Measurements from ENCODE around the gene FAM13C. TPM values are rescaled to one million over a fixed set of nuclear protein-coding genes. Genes with fewer than 3 reads are reported as not detected.

Gene FAM13C
- total and polyA plus RNA-seq, 2 of the 13 experiments (the other 11 are each of a cell fraction or from before 2014, with no cell fraction given) = 0.07 to 0.26 TPM

GRCh38 chr10:59361663-59362143, 646 bp downstream of the FAM13C start:
- H3K79me2 ChIP-seq (ENCODE audit: insufficient read depth, low read length) = no peaks in the 10 kb centered on the region
- ChIA-PET POLR2A (no interaction called here), CTCF (ENCODE audit: low intra/inter-chr PET ratio, low total read pairs) (no interaction called here)
- WGBS (ENCODE audit: low lambda C conversion rate) = 5% methylated on average over 2 of the region's 2 CpGs
- in situ Hi-C loops (cut with HindIII; ENCODE audit: extremely low pct_ligation_motif_present, low pct_unique_long_range_greater_than_20kb) (no loop called here), intact Hi-C loops (cut with micrococcal nuclease; ENCODE audit: unreplicated experiment) (no loop called here)
- FAIRE-seq = no peak
- peak; percentile 4 for DNase-seq (ENCODE audit: low spot score)
- peaks cover 2 to 27% of the 10 kb centered on the region in 2 experiments; a peak in 3 of 5 replicates for H3K27me3 ChIP-seq (ENCODE audit: control insufficient read depth in 1 of 2, insufficient read depth in 2 of 2, low read length in 2 of 2)
- no peaks in the 10 kb centered on the region for H3K9me3 ChIP-seq (ENCODE audit: low read length)
- H3K27ac ChIP-seq (ENCODE audit: extremely low read length, insufficient read depth, low read length) = no peak overlapping the region
- ATAC-seq = peak; percentile 36
- H2AFZ ChIP-seq (ENCODE audit: low read length) = no peak overlapping the region
- BruUV-seq (replicated peaks) = no TSS peak
- no peaks in the 10 kb centered on the region for H3K36me3 ChIP-seq (replicated peaks in 1 of 2; ENCODE audit: control insufficient read depth in 1 of 2, insufficient read depth in 2 of 2, low read length in 2 of 2)
- peak overlapping the region; percentile 44 to 72 (median 58); a peak in 4 of 6 replicates for H3K4me3 ChIP-seq (replicated peaks in 1 of 3; ENCODE audit: insufficient read depth in 1 of 3, low read depth in 2 of 3, low read length in 3 of 3)
- peaks cover 22% of the 10 kb centered on the region for H3K4me1 ChIP-seq (ENCODE audit: insufficient read depth, low read length)
- H4K20me1 ChIP-seq (ENCODE audit: insufficient read depth, low read length) = no peaks in the 10 kb centered on the region
- H3K9ac ChIP-seq (ENCODE audit: insufficient read depth, low read depth, low read length) = no peak overlapping the region
- peak overlapping the region; percentile 79 for H3K4me2 ChIP-seq (ENCODE audit: low read depth, low read length)
- TF ChIP-seq ZNF44 (CRISPR knock-in tag; IDR thresholded peaks at IDR 0.05) (no peak), PLRG1 (conservative IDR thresholded peaks at IDR 0.05) (no peak), ZNF570 (CRISPR knock-in tag; IDR thresholded peaks at IDR 0.05; ENCODE audit: borderline replicate concordance) (no peak), FOSL2 (CRISPR knock-in tag; IDR thresholded peaks at IDR 0.05) (peak; percentile 52), HOXA5 (CRISPR knock-in tag; IDR thresholded peaks at IDR 0.05) (no peak), TBP (CRISPR knock-in tag; IDR thresholded peaks at IDR 0.05) (no peak), KLF13 (CRISPR knock-in tag; IDR thresholded peaks at IDR 0.05) (no peak), LCORL (IDR thresholded peaks at IDR 0.05) (no peak), LCORL (CRISPR knock-in tag; IDR thresholded peaks at IDR 0.05) (0 out of 2 replicates have a peak, but pooled peaks have one; percentile 21), PAWR (CRISPR knock-in tag; IDR thresholded peaks at IDR 0.05; ENCODE audit: borderline replicate concordance) (no peak), PHF20 (CRISPR knock-in tag; IDR thresholded peaks at IDR 0.05) (no peak), ZNF446 (CRISPR knock-in tag; IDR thresholded peaks at IDR 0.05) (no peak), FIP1L1 (IDR thresholded peaks at IDR 0.05; ENCODE audit: borderline replicate concordance, insufficient read depth, low read depth, low read length) (no peak)

Data from HepG2 (cell line).